Testis (tissue), 3 donors: Measurements from ENCODE around the gene ZGPAT. TPM values are rescaled to one million over a fixed set of nuclear protein-coding genes. Genes with fewer than 3 reads are reported as not detected.
A peak's percentile ranks its signal among the peaks of the same experiment; 100 is the strongest.

Experiments used
- DNase-seq: peaks from one replicate; pipeline ENCODE4 v3.0.0-alpha.2; 2019
- H3K27ac ChIP-seq, 2 donors: fragments of 200-600 bp; sonication (generic); one replicate each; pipeline ENCODE4 v1.5.1; 2019
- H3K27me3 ChIP-seq: fragments of 200-600 bp; sonication (generic); one replicate; pipeline ENCODE4 v1.5.1; 2019
- H3K36me3 ChIP-seq: fragments of 200-600 bp; sonication (generic); one replicate; pipeline ENCODE4 v1.5.1; 2017; ENCODE audit warnings: low read depth; ENCODE audit errors: missing control alignments
- H3K4me1 ChIP-seq: fragments of 200-600 bp; sonication (generic); one replicate; pipeline ENCODE4 v1.5.1; 2019
- H3K4me3 ChIP-seq, 2 donors: fragments of 200-600 bp; sonication (generic); one replicate each; pipeline ENCODE4 v1.5.1; 2017 to 2019
- H3K9me3 ChIP-seq: fragments of 200-600 bp; sonication (generic); one replicate; pipeline ENCODE4 v1.5.1; 2017
- POLR2A ChIP-seq: fragments of 450-650 bp; IDR thresholded peaks from one replicate; pipeline ENCODE4 v1.6.1; 2017; ENCODE audit warnings: antibody characterized with exemption, mild to moderate bottlenecking, moderate library complexity
- WGBS, 2 donors: methylation state at CpG; one replicate each; pipeline ENCODE4 v1.1.5; 2018; 5-methylcytosine and 5-hydroxymethylcytosine counted together
- intact Hi-C: fragments of 100-400 bp; cut with DNase I; formaldehyde crosslinking; loops from one replicate; pipeline ENCODE4 v1.15.1; 2023; ENCODE audit warnings: low total_unique reads
- polyA plus RNA-seq: library from polyadenylated mRNA; stranded (reverse); fragments of 350-450 nt; fragmentation: Illumina TruSeq; extraction: RNeasy Lipid Tissue Mini Kit (QIAGEN cat#74804); gene quantifications from one replicate; pipeline ENCODE4 v1.2.3, GENCODE V29; 2014; ENCODE audit warnings: low read depth, low replicate concordance; ENCODE audit not compliant: insufficient read depth
- total RNA-seq, 2 donors: library from RNA; depleted of rRNA; stranded (reverse); fragments of >200 nt; gene quantifications; one replicate each; pipeline ENCODE4 v1.2.3, GENCODE V29; 2016
- TF ChIP-seq, protein P1 (sequence below), 3 experiments: fragments of 450-650 bp in 2 of 3; fragments of 200-600 bp in 1 of 3; sonication (generic) in 1 of 3; IDR thresholded peaks; one replicate each; pipeline ENCODE4 v1.5.1; 2016 to 2019; ENCODE audit warnings: antibody characterized with exemption in 3 of 3, mild to moderate bottlenecking in 2 of 3, moderate library complexity in 1 of 3

The ZGPAT gene
- total and polyA plus RNA-seq, 3 donors from 2014 or later: 43.1 to 57.3 (median 53.1) TPM

- H3K36me3 ChIP-seq: no peaks in the 10 kb centered on the region
- H3K4me1 ChIP-seq: no peaks in the 10 kb centered on the region
- H3K27ac ChIP-seq: no peak overlapping the region
- WGBS, 2 donors: 85 to 86% methylated on average over 5 to 6 of the region's 7 CpGs
- H3K9me3 ChIP-seq: no peaks in the 10 kb centered on the region
- DNase-seq: no peak
- intact Hi-C loops: no loop called here
- TF ChIP-seq, protein P1, sequence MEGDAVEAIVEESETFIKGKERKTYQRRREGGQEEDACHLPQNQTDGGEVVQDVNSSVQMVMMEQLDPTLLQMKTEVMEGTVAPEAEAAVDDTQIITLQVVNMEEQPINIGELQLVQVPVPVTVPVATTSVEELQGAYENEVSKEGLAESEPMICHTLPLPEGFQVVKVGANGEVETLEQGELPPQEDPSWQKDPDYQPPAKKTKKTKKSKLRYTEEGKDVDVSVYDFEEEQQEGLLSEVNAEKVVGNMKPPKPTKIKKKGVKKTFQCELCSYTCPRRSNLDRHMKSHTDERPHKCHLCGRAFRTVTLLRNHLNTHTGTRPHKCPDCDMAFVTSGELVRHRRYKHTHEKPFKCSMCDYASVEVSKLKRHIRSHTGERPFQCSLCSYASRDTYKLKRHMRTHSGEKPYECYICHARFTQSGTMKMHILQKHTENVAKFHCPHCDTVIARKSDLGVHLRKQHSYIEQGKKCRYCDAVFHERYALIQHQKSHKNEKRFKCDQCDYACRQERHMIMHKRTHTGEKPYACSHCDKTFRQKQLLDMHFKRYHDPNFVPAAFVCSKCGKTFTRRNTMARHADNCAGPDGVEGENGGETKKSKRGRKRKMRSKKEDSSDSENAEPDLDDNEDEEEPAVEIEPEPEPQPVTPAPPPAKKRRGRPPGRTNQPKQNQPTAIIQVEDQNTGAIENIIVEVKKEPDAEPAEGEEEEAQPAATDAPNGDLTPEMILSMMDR (IDR thresholded peaks at IDR 0.05): no peak
- no peak for TF ChIP-seq POLR2A
- H3K27me3 ChIP-seq: no peaks in the 10 kb centered on the region
- H3K4me3 ChIP-seq: no peak overlapping the region
Observed at GRCh38 chr20:63758152-63758551, 50.3 kb downstream of the ZGPAT start.

GRCh38 chr20:63759377-63759901, 51.6 kb downstream of the ZGPAT start:
- DNase-seq: no peak
- intact Hi-C loops: no loop called here
- 84 to 89% methylated on average over 7 of the region's 7 CpGs for WGBS, 2 donors

DNA sequence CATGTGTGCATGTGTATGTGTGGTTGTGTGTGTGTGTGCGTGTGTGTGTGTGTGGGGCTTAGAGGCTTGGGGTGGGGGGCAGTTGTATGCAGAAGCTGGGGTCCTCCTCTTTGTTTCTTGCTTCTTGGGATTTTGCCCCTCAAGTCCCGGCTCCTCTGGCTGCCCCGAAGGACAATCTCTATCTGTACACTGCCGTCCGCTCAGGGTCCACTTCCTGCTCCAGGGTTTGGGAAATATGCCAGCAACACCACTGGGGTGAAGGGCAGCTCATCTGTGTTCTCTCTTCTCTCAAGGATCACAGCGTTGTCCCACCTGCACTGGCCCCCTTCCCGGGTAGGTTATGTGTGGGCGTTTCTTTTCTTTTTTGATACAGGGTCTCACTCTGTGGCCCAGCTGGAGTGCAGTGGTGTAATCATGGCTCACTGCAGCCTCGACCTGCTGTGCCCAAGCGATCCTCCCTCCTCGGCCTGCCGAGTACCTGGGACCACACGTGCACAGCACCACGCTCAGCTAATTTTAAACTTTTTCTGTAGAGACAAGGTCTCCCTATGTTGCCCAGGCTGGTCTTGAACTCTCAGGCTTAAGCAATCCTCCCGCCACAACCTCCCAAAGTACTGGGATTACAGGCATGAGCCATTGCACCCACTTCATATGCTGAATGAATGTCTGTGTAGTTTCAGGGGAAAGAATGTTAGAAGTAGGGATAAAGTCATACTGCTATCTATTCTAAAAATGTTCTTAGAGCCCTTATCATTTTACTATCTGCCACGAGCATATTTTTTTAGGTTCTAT, 57.4 kb downstream of the ZGPAT start:
- DNase-seq: no peak
- WGBS, 2 donors: 50 to 69% methylated on average over 14 to 16 of the region's 16 CpGs
- TF ChIP-seq, protein P1 (IDR thresholded peaks at IDR 0.05): no peak
- no peak for TF ChIP-seq POLR2A

More at GRCh38 chr20:63759377-63759901, 51.6 kb downstream of the ZGPAT start:
- Histone ChIP-seq H3K4me1 (no peaks in the 10 kb centered on the region), H3K27ac (no peak overlapping the region), H3K36me3 (no peaks in the 10 kb centered on the region), H3K9me3 (no peaks in the 10 kb centered on the region), H3K27me3 (no peaks in the 10 kb centered on the region), H3K4me3 (no peak overlapping the region)
- TF ChIP-seq, protein P1 (IDR thresholded peaks at IDR 0.05): no peak
- no peak for TF ChIP-seq POLR2A

GRCh38 chr20:63765902-63766301, 58.1 kb downstream of the ZGPAT start:
- intact Hi-C loops: no loop called here
- no peak overlapping the region for H3K27ac ChIP-seq
- TF ChIP-seq POLR2A: no peak
- no peaks in the 10 kb centered on the region for H3K9me3 ChIP-seq
- no peak for DNase-seq
- no peaks in the 10 kb centered on the region for H3K36me3 ChIP-seq
- H3K4me3 ChIP-seq: no peak overlapping the region
- no peaks in the 10 kb centered on the region for H3K27me3 ChIP-seq
- WGBS, 2 donors: 89 to 90% methylated on average over 7 of the region's 7 CpGs
- H3K4me1 ChIP-seq: peaks cover 3% of the 10 kb centered on the region

More for the DNA sequence above, 57.4 kb downstream of the ZGPAT start:
- Histone ChIP-seq H3K9me3 (no peaks in the 10 kb centered on the region), H3K27me3 (no peaks in the 10 kb centered on the region), H3K36me3 (no peaks in the 10 kb centered on the region), H3K27ac (no peak overlapping the region), H3K4me3 (no peak overlapping the region), H3K4me1 (peaks cover 3% of the 10 kb centered on the region)
- intact Hi-C loops: no loop called here

GRCh38 chr20:63766695-63767426, 59.0 kb downstream of the ZGPAT start:
- TF ChIP-seq, protein P1 (IDR thresholded peaks at IDR 0.05): no peak
- Histone ChIP-seq H3K36me3 (no peaks in the 10 kb centered on the region), H3K4me3 (no peak overlapping the region), H3K9me3 (no peaks in the 10 kb centered on the region), H3K27me3 (no peaks in the 10 kb centered on the region), H3K27ac (peak overlapping the region in 1 of 2 donors; percentile 14), H3K4me1 (peaks cover 3% of the 10 kb centered on the region)
- intact Hi-C loops: no loop called here
- WGBS, 2 donors: 83 to 85% methylated on average over 34 to 38 of the region's 38 CpGs
- no peak for DNase-seq
